ENCODE data around the gene PKNOX1.
"Not testable (repeated sequence)": the region's sequence is repeated elsewhere in the genome, so short reads cannot be mapped to it uniquely, and the experiment has no call there.

Gene PKNOX1

DNA sequence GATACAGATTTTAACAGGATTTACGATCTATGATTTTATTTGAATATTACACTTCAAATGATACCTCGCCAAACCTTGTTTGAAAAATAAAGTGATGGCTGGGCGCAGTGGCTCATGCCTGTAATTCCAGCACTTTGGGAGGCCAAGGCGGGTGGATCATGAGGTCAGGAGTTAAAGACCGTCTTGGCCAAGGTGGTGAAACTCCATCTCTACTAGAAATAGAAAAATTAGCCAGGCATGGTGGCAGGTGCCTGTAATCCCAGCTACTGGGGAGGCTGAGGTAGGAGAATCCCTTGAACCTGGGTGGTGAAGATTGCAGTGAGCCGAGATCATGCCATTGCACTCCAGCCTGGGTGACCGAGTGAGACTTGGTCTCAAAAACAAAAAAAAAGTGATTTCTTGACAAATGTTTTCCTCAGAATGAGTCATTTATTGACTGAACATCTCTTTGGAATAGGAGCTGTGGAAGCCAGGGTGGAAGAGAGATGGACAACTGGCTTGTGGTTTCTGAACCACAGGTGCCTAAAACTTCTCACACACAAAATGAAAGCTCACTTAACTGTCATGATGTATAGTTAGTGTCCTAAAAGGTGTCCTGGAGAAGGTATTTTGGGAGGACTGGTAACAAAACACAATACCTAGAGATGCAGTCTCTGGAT, 11.9 kb downstream of the PKNOX1 start:
- no peak for DNase-seq

DNA sequence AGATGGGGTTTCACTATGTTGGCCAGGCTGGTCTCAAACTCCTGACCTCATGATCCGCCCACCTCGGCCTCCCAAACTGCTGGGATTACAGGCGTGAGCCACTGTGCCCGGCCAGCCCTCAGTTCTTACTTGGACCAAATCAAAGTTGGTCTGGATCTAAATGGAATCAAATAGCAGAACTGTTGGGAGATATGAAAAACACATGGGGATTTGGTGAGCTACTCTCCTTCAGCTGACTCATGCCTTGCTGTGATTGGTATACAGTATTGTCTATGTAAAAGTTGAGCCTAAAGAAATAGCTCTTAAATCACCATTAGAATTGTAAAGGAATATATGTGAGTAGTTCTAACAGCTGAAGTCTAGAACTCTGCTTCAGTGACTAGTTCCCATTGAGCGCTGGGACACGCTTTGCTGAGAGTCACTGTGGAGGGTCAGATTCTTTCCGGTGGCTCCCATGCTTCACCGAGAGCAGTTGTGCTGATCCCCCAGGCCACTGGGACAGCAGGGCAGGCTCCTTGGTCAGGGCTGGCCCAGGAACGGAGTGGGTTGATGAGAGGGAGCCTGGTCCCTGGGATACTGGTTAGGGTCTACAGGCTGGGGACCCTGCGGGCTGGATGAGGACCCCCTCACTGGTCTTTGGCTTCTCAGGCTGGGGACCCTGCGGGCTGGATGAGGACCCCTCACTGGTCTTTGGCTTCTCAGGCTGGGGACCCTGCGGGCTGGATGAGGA, 14.0 kb downstream of the PKNOX1 start:
- DNase-seq: no peak

DNA sequence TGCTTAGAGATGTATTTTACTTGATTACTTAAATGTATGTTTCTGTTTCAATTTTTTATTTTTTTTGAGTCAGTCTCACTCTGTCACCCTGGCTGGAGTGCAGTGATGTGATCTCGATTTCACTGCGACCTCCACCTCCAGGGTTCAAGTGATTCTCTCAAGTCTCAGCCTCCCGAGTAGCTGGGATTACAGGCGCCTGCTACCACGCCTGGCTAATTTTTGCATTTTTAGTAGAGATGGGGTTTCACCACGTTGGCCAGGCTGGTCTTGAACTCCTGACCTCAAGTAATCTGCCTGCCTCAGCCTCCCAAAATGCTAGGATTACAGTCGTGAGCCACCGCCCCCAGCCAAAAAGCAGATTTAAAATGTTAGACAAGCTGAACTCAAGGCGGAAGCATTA, 15.0 kb downstream of the PKNOX1 start:
- DNase-seq: not testable (repeated sequence)

GRCh38 chr21:42989816-42990650, 15.7 kb downstream of the PKNOX1 start:
- no peak for DNase-seq

DNA sequence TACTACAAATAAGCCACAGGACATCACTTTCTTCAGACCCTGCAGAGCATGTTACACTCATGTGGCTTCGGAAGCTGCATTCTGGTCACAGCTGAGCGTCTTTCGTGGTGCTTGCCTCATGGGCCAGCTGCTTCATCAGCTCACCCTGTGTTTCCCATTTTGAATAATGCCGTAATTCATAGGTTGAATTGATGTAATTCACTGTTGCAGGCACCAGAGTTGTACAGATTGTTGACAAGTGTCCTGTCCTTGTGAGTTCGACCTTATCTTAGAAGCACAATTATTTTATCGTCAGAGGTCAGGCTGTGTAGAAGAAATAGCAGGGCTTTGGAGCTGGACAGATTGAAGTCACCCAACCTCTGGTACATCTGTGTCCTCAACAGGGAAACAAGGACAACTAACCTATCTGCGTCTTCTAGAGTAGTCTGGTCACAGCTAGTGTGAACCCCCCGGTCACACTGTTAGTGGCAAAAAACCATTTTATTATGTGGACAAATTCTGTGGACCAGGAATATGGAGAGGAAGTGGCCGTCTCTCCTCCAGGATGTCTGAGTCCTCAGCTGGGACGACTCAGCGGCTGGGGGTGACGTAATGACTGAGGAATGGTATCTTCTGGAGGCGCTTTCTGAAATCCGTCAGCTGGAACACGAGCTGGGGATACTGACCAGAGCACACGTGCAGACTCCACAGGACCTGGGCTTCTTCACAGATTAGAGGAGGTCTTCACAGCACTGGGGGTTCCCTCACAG, 17.8 kb downstream of the PKNOX1 start:
- DNase-seq: no peak

- DNase-seq: no peak
Observed at GRCh38 chr21:42993051-42993712, 18.8 kb downstream of the PKNOX1 start.

- no peak for DNase-seq
Observed at GRCh38 chr21:42997053-42997452, 22.7 kb downstream of the PKNOX1 start.

DNA sequence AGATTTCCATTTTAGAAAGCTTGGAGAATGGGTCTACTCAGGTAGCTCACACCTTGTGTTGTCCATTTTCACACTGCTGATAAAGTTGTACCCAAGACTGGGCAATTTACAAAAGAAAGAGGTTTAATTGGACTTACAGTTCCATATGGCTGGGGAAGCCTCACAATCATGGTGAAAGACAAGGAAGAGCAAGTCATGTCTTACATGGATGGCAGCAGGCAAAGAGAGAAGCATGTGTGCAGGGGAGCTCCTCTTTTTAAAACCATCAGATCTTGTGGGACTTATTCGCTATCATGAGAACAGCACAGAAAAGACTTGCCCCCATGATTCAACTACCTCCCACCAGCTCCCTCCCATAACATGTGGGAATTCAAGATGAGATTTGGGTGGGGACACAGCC, 23.6 kb downstream of the PKNOX1 start:
- DNase-seq: not testable (repeated sequence)

- DNase-seq: not testable (repeated sequence)
Observed at GRCh38 chr21:42999152-42999551, 24.8 kb downstream of the PKNOX1 start.

GRCh38 chr21:43000041-43000440, 25.7 kb downstream of the PKNOX1 start:
- DNase-seq: not testable (repeated sequence)

DNA sequence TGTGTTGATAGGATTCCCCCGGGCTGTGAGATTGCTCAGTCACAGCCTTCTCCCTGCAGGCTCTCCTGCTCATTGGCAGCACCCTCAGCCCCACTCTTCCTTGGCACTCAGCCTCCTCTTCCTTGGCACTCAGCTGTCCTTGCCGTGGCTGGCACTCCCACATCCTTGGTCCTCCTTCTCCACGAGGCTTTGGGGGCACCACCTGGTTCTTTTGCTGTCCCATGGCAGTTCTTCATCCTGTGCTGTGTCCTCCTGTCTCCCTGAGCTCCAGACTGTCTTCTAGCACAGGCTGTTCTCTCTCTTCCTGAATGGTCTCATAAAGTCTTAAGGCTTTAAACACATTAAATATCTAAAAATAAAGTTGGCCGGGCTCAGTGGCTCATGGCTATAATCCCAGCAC, 27.0 kb downstream of the PKNOX1 start:
- no peak for DNase-seq

DNA sequence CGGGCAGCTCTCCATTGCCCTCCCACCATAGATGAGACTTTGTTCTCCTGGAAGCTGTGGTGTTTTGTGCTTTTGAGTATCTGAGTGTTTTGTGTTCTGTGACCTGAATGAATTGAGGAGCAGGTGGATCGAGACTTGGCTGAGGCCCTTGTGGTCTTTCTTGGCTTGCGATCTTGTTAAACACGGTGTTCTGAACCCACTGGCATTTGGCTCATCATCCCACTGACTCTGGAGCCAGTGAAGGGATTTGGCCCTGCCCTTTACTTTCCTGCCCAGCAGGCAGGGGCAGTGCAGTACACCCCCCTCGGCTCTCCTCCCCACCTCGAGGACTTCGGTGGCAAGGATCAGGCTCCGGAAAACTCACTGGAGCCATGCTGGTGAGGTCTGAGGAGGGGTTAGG, 30.6 kb downstream of the PKNOX1 start:
- DNase-seq: no peak

GRCh38 chr21:43005635-43006034, 31.3 kb downstream of the PKNOX1 start:
- no peak for DNase-seq

DNA sequence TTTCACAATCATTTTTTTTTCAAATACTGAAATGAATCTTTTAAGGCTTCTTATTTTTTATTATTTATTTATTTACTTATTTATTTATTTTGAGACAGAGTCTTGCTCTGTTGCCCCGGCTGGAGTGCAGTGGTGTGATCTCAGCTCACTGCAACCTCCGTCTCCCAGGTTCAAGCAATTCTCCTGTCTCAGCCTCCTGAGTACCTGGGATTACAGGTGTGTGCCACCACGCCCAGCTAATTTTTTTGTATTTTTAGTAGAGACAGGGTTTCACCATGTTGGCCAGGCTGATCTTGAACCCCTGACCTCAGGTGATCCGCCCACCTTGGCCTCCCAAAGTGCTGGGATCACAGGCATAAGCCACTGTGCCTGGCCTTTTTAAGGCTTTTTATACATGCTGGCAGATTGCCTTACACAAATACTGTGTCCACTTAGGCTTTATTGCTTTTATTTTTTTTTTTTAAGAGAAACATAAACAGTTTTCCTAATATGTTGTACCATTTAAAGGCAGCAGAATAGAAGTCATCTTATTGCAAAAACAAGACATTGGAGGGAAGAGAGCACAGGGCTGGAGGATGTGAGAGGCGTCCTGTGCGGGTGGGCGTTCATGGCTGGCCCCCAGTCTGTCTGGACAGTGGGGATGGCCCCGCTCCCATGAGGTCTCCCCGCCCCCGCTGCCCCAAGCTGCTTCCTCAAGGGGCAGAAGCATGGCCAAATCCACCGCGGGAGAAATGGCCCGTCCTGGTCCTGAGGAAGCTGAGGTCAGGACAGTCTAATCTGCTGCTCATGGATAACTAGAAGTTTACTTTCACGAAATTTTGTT, 31.9 kb downstream of the PKNOX1 start:
- DNase-seq: not testable (repeated sequence)

GRCh38 chr21:43006874-43007208, 32.5 kb downstream of the PKNOX1 start:
- DNase-seq: no peak

DNA sequence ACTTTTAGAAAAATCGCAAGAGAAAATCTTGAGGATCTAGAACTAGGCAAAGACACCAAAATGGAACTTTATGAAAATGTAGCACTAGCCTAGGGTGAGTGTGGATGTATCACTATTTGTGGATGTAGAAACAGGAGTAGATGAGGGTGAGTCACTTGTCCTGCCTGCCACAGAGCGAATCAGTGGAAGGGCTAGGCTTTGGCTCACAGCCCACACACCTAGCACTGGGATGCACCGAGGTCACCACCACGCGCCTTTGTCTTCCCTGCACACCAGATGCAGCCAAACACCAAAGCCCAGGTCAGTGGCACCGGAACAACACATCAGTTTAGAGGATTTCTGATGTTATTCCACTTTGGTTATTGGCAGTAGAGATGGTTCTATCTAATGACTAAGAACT, 38.2 kb downstream of the PKNOX1 start:
- no peak for DNase-seq

DNA sequence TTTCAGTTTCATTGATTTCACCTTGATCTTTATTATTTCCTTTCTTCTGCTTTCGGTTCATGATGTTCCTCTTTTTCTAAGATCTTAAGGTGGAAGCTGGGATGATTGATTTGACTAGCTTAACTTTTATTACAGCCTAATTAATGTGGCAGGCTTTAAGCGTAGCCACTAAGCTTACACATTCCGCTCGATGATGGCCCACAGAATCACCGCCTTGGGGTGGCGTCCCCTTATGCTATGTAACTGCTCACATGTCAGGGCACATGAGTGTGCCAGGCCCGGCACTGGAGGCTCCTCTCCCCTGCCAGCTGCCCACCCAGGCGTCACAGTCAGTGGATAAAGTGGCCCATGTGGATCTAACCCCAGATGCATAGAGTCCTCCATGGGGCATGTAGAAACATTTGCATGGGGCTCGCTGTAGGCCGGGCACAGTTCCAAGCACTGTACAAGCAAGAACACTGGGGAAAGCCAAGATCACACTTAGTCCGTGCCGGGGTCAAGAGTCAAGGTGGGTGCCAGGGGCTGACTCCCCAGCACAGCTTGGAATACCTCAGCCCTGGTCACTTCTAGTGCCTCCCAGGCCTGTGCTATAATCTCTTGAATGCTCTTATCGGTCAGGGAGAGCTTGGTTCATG, 41.7 kb downstream of the PKNOX1 start:
- DNase-seq: no peak

- DNase-seq: no peak
Observed at GRCh38 chr21:43016728-43017127, 42.4 kb downstream of the PKNOX1 start.

DNA sequence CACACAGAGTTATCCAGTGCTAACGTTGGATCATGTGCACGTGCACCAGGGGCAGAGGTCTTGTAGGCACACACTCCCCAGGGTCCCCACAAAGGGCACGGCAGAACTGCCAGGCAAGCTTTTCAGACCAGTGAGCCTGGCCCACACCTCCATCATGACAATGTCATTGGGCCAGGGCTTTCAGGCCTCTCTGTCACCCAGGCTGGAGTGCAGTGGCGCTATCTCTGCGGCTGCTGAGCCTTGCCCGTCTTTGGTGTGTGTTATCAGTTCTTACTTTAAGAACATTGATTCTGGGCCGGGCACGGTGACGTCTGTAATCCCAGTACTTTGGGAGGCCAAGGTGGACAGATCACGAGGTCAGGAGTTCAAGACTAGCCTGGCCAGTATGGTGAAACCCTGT, 44.2 kb downstream of the PKNOX1 start:
- DNase-seq: no peak

DNA sequence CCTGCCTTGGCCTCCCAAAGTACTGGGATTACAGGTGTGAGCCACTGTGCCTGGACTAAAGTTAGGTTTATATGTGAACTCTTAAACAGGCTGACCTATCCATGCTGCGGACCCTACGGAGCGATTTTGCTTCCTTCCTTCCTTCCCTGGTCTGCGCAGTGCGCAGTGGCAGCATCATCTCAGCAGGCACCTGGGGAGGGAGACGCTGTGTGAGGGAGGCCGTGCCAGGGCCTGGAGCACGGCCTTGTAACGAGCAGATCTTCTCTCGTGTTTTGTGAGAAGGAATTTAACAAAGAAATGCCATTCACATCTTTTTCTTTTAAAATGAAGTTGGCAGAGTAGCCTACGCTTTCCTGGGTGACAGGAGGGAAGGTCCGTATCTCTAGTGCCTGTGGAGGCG, 45.8 kb downstream of the PKNOX1 start:
- DNase-seq: no peak

DNA sequence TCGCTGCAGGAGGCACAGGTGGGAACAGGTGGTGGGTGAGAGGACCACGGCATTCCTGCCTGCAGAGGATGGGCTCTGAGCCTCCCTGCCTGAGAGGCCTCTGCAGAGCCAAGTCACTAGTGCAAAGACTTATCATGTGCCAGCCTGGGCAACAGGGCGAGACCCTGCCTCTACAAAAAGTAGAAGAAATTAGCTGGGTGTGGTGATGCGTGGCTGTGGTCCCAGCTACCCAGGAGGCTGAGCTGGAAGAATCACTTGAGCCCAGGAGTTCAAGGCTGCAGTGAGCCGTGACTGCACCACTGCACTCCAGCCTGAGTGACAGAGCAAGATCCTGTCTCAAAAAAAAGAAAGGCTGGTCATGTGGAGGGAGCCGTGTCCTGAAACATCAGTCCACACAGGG, 46.4 kb downstream of the PKNOX1 start:
- no peak for DNase-seq

All from NCI-H774 (cell line).